Kasumi-1 (cell line): ENCODE data around the gene MRPS35.

Experiments used
- DNase-seq, 2 experiments: peaks; one replicate each; lab custom pipeline; 2025; lab: John Stamatoyannopoulos, UW

The MRPS35 gene

DNA sequence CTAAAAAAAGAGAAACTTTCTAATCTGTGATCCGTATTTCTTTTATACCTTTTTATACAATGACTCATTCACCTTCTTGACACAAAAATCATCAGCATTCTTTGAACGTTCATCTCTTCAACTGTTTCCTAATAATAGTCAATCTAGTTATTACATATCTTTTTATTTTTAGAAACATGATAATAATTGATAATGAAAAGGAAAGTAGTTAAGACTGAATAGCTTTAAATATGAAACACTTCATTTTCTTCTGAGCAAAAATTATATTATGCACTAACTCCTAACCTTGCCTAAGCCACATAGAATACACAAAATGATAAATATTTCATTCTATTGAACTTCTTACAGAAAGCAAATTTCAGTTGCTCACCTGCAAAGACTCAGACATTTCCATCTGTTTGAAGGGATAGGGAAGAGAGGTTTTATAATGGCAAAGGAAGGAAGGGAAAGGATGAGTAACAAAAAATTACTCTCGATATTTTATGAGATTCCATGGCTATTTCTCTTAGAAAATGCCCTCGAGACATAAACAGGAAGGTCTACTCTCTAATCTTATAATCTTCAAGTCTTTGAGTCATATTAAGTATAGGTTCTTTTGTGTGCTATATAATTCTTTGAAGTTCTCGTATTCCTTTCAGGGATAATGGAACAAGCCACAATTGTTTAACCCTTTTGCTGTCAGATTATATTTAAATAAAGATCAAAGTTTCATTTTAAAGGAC lies 61.9 kb downstream of the MRPS35 start:
- no peak for DNase-seq

- DNase-seq: no peak
Observed at GRCh38 chr12:27777141-27777540, 66.5 kb downstream of the MRPS35 start.

DNA sequence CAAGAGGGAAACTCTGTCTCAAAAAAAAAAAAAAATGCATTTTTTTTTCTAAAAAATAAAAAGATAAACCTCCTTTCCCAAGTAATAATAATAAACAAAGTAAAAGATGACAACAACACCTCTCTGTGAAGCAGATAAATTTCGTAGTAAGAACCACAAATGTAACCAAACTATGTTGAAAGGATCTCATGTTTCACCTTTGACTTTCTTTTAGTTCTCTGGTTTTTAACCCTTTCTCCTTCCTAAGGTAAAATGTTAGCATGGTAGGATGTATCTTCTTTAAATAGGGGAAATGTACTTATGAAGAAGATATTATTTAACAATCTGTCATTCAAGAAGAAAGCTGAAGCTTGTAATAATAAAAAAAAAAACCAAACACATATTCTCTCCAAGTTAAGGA lies 67.6 kb downstream of the MRPS35 start:
- DNase-seq: no peak

GRCh38 chr12:27779416-27779919 lies 68.8 kb downstream of the MRPS35 start:
- DNase-seq: peak in 1 of 2 experiments; percentile 36

DNA sequence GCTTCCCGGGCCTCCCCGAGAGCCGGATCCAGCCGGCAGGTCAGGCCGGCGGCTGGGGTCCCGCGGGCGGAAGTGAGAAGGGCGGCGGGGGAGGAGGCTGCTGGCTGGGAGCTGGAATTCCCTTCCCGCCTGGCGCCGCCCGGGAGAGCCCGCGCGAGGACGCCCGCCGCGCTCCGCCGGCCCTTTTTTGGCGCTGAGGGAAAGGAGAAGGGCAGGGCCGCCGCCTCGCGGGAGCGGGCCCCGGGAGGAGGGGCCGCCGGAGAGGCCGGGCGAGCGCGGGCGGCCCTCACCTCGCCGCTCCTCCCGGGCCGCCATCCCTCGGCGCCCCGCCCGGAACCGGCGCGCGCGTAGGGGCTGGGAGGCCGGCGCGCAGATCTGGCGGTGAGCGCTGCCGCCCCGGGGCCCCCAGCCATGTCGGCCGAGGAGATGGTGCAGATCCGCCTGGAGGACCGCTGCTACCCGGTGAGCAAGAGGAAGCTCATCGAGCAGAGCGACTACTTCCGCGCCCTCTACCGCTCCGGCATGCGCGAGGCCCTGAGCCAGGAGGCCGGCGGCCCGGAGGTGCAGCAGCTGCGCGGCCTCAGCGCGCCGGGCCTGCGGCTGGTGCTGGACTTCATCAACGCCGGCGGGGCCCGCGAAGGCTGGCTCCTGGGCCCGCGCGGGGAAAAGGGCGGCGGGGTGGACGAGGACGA lies 69.4 kb downstream of the MRPS35 start, which contains the start of the genes KLHL42 and MANSC4:
Gene KLHL42 (plus strand): TSS at position 314 of the 692 bp plus-strand sequence. CDS start 98 bp downstream, at position 412.
Gene MANSC4 (minus strand): TSS at position 317 of the 692 bp plus-strand sequence. CDS start 8,960 bp downstream, outside the sequence.
- DNase-seq: peak; percentile 45 to 49

DNA sequence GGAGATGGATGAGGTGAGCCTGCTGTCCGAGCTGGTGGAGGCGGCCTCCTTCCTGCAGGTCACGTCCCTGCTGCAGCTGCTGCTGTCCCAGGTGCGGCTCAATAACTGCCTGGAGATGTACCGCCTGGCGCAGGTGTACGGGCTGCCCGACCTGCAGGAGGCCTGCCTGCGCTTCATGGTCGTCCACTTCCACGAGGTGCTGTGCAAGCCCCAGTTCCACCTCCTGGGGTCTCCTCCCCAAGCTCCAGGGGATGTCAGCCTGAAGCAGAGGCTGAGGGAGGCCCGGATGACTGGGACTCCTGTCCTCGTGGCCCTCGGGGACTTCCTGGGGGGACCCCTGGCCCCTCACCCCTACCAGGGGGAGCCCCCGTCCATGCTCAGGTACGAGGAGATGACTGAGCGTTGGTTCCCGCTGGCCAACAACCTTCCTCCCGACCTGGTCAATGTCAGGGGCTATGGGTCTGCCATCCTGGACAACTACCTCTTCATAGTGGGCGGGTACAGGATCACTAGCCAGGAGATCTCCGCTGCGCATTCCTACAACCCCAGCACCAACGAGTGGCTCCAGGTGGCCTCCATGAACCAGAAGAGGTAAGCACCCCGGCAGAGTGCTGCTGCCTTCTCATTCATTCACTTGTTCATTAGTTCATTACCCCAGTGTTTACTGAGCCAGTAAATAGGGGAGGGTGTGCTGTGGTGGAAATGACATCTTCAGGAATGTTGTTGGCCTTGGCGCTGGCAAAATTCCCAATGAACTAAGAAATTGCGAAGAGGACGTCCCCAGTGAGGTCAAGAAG lies 70.2 kb downstream of the MRPS35 start:
- no peak for DNase-seq

- no peak for DNase-seq
Observed at GRCh38 chr12:27781680-27782079, 71.0 kb downstream of the MRPS35 start.

GRCh38 chr12:27782481-27782880 lies 71.8 kb downstream of the MRPS35 start:
- DNase-seq: no peak

DNA sequence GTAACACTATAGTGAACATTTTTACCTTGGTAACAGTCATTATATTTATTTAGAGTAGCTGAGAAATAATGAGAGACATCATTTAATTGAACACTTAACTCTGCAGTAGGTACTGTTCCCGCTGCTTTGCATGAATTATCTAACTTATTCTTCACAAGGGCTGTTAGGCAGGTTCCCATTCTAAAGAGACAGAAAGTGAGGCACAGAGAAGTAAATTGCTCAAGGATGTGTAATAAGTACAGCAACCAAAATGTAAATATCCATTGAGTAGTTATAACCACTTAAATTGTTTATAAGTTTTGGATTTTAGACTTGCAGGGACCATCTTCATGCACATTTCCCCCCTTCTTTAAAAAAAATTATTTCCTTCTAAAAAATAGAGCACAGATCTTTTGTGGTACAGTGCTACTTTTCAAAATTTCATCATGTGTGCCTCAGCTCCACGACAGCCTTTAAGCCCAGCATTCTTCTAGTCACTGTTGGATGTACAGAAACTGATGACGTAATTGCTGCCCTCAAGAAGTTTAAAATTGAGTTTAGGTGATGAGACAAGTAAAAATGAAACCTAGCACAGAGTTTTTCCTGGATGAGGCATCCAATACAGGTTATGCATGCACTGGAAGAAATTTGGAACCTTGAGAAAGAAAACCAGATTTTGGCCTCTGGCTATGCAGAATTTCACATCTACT lies 75.4 kb downstream of the MRPS35 start:
- DNase-seq: peak; percentile 20 to 37

- DNase-seq: no peak
Observed at GRCh38 chr12:27787559-27787958, 76.9 kb downstream of the MRPS35 start.

- DNase-seq: no peak
Observed at GRCh38 chr12:27790179-27790578, 79.5 kb downstream of the MRPS35 start.

- DNase-seq: no peak
Observed at GRCh38 chr12:27794818-27795584, 84.4 kb downstream of the MRPS35 start.

- no peak for DNase-seq
Observed at GRCh38 chr12:27796128-27796527, 85.5 kb downstream of the MRPS35 start.

- DNase-seq: no peak
Observed at GRCh38 chr12:27797301-27798025, 86.8 kb downstream of the MRPS35 start.

GRCh38 chr12:27800819-27801218 lies 90.2 kb downstream of the MRPS35 start:
- DNase-seq: no peak

- no peak for DNase-seq
Observed at GRCh38 chr12:27801630-27802029, 91.0 kb downstream of the MRPS35 start.

GRCh38 chr12:27802511-27802910 lies 91.9 kb downstream of the MRPS35 start:
- no peak for DNase-seq

GRCh38 chr12:27802936-27803335 lies 92.3 kb downstream of the MRPS35 start:
- DNase-seq: no peak

GRCh38 chr12:27805238-27805637 lies 94.6 kb downstream of the MRPS35 start:
- no peak for DNase-seq
